ENCODE results near the gene VWCE.
"Not testable (repeated sequence)": the region's sequence is repeated elsewhere in the genome, so short reads cannot be mapped to it uniquely, and the experiment has no call there.

VWCE gene

DNA sequence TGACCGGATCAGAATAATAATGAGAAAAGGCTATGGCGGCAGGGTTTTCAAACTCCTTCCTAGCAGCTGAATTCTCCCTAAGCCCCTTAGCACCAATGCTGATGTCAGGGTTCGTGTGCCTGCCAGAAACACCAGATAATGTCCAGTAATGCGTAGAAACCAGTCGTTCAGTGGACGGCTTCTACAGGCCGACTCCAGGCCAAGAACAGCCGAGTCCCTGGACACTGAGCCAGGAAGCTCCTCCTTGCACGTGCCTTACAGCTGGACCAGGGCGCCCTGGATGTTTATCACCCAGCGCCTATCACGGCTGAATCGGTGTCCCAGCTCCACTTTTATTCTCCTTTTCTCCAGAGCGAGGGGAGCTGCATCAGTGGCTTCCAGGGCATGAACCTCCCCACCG lies 82.9 kb downstream of the VWCE start:
- DNase-seq (ENCODE audit: low read depth in 2 of 2, low spot score in 1 of 2): not testable (repeated sequence)

DNA sequence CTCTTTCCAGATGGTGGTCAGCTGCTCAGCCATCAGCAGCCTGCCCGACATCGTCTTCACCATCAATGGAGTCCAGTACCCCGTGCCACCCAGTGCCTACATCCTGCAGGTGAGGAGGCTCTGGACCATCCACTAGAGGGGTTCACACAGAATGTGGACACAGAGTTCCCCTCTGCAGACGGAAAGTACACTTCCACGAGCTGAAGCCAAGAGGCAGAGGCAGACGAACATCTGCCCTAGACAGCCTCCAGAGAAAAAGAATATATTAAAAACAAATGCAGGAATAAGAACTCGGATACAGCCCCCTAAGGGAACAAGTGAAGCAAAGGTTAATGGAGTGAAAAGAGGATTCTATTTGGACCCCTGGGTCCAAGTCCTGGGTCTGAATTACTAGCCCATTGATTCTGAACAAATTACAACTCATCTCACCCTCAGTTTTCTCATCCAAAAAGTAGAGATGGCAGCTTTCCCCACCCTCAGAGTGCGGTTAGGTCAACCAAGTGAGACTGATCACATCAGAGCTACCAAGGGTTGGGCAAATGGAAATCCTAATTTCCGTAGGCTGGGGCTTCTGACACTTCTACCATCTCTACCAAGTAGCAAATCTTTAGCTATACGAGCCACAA lies 83.7 kb downstream of the VWCE start:
- DNase-seq (ENCODE audit: low read depth in 2 of 2, low spot score in 1 of 2): not testable (repeated sequence)

DNA sequence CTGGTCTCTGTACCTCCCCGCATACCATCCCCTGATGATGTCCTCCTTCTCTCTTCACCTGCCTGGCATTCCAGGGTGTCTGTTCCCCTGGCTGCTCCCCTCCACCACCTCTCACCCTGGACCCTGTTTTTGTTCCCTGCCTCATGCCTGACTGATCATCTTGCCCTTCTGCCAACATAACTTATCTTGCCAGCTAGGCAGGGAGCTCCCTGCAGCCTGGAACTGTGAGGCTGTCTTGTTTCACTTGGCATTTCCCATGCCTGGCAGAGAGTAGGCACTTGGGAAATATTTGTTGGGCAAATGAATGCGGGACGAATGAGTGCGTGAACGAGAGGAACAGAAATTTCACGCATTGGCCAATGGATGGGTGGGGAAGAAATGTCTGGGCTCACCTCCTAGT lies 84.5 kb downstream of the VWCE start:
- not testable (repeated sequence) for DNase-seq (ENCODE audit: low read depth in 2 of 2, low spot score in 1 of 2)

Data from stimulated activated CD8-positive, alpha-beta memory T cell treated with anti-CD3 and anti-CD28 coated beads, Interleukin-4, amount 100 ng/mL, for 4 hours (primary cell).